Mucosa of descending colon (tissue), 3 donors: ENCODE measurements around the gene PDAP1. TPM values are rescaled to one million over a fixed set of nuclear protein-coding genes. Genes with fewer than 3 reads are reported as not detected.

Source experiments
- ATAC-seq: fragments of 200-7000 bp; cut with Tn5 transposase; one replicate; pipeline ENCODE4 v1.9.1; 2020; ENCODE audit warnings: mild to moderate bottlenecking, moderate library complexity
- DNase-seq, 3 donors: peaks; one replicate each; pipeline ENCODE4 v3.0.0-alpha.2; 2020
- H3K36me3 ChIP-seq: fragments of 200-600 bp; one replicate; pipeline ENCODE4 v1.8.0; 2021; ENCODE audit warnings: low read depth, mild to moderate bottlenecking
- H3K4me1 ChIP-seq: fragments of 200-600 bp; one replicate; pipeline ENCODE4 v1.8.0; 2021; ENCODE audit warnings: low read depth, mild to moderate bottlenecking
- H3K4me3 ChIP-seq: fragments of 200-600 bp; one replicate; pipeline ENCODE4 v1.8.0; 2021; ENCODE audit warnings: mild to moderate bottlenecking
- H3K9me3 ChIP-seq: fragments of 200-600 bp; one replicate; pipeline ENCODE4 v1.8.0; 2021; ENCODE audit warnings: mild to moderate bottlenecking
- intact Hi-C, 2 donors: fragments of 100-400 bp; cut with DNase I in 1 of 2; cut with micrococcal nuclease in 1 of 2; formaldehyde crosslinking; loops; one replicate each; pipeline versions ENCODE4 v1.11.0 to v1.11.1; 2022; cut with DNase I, micrococcal nuclease
- total RNA-seq, 3 donors: library from RNA; stranded (reverse); fragmentation: NEBNext Ultra II Directional in 2 of 3; extraction: Animal tissue kit (Norgen Biotek cat#: 25700) in 2 of 3; gene quantifications; one replicate each; pipeline versions ENCODE4 v1.2.1 to v1.2.4, GENCODE V29; 2021 to 2023
- TF ChIP-seq, protein P1 (sequence below): fragments of 200-600 bp; IDR thresholded peaks from one replicate; pipeline ENCODE4 v1.8.0; 2022; ENCODE audit warnings: antibody characterized with exemption, mild to moderate bottlenecking
- donor health status: DM: no; HTN: no; CAD: no; lungs with moderate emphysema.
- donor health status: DM: no; HTN: no; CAD: no.
- donor health status: DM: no; HTN: yes; CAD: no.

PDAP1 gene
- total RNA-seq, 3 donors from 2014 or later: 72.8 to 90.9 (median 90.7) TPM

DNA sequence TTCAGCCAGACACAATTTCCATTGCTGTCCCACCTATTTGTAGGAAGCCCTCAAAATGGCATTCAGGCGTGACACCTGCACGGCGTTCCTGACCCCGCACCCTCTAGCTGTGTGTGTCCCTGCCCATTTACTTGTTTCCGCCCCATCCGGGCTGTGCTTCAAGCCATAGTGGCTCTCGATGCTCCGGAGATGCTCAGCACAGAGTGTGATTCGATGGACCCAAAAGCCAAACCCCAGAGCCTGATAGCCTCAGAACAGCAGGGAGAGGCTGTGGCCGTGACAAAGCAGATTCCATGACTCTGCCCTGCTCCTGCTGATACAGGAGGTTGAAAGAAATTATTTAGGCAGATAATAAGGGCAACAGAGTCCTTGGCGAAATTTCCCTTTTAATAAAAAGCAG lies 13.8 kb upstream of the PDAP1 start:
- TF ChIP-seq, protein P1, sequence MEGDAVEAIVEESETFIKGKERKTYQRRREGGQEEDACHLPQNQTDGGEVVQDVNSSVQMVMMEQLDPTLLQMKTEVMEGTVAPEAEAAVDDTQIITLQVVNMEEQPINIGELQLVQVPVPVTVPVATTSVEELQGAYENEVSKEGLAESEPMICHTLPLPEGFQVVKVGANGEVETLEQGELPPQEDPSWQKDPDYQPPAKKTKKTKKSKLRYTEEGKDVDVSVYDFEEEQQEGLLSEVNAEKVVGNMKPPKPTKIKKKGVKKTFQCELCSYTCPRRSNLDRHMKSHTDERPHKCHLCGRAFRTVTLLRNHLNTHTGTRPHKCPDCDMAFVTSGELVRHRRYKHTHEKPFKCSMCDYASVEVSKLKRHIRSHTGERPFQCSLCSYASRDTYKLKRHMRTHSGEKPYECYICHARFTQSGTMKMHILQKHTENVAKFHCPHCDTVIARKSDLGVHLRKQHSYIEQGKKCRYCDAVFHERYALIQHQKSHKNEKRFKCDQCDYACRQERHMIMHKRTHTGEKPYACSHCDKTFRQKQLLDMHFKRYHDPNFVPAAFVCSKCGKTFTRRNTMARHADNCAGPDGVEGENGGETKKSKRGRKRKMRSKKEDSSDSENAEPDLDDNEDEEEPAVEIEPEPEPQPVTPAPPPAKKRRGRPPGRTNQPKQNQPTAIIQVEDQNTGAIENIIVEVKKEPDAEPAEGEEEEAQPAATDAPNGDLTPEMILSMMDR: no peak
- peaks cover 15% of the 10 kb centered on the region for H3K36me3 ChIP-seq
- ATAC-seq (no peak), DNase-seq (no peak)
- H3K9me3 ChIP-seq: no peaks in the 10 kb centered on the region
- H3K4me1 ChIP-seq: peaks cover 4% of the 10 kb centered on the region
- intact Hi-C loops: no loop called here
- no peak overlapping the region for H3K4me3 ChIP-seq

DNA sequence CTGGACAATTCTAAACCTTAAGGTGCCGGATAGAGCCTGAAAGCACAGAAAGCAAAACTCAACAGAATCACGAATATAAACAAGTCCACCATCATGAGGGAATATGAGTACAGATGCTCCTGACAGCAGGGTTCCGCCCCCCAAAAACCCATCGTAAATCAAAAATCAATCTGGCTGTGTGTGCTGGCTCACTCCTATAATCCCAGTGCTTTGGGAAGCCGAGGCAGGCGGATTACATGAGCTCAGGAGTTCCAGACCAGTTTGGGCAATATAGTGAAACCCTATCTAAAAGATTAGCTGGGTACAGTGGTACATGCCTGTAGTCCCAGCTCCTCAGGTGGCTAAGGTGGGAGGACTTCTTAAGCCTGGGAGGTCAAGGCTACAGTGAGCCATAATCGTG lies 12.6 kb upstream of the PDAP1 start:
- Histone ChIP-seq H3K9me3 (no peaks in the 10 kb centered on the region), H3K4me1 (peaks cover 4% of the 10 kb centered on the region), H3K36me3 (peaks cover 23% of the 10 kb centered on the region), H3K4me3 (no peak overlapping the region)
- no peak for DNase-seq
- TF ChIP-seq, protein P1: no peak
- intact Hi-C loops: no loop called here
- ATAC-seq: no peak

DNA sequence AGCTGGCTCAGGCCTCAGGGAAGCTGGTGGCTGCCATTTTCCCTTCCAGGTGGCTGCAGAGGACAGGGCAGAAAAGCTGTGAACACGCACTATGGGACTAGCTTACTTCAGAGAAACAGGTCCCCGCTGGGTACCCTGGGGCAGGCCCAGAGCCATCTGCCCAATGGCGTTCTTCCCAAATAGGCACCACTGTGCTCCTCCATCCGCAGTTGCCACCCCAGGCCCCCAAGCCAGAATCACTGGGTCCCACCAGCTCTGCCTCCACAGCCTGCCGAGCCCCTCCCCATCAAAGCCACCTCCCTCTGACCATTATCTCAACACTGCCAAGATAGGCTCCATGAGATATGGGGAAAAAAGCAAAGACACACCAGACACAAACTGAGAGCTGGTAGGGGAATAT lies 11.8 kb upstream of the PDAP1 start:
- Histone ChIP-seq H3K4me3 (no peak overlapping the region), H3K9me3 (no peaks in the 10 kb centered on the region), H3K36me3 (peaks cover 24% of the 10 kb centered on the region), H3K4me1 (peaks cover 4% of the 10 kb centered on the region)
- ATAC-seq: no peak
- DNase-seq: no peak
- intact Hi-C loops: no loop called here
- TF ChIP-seq, protein P1: no peak

DNA sequence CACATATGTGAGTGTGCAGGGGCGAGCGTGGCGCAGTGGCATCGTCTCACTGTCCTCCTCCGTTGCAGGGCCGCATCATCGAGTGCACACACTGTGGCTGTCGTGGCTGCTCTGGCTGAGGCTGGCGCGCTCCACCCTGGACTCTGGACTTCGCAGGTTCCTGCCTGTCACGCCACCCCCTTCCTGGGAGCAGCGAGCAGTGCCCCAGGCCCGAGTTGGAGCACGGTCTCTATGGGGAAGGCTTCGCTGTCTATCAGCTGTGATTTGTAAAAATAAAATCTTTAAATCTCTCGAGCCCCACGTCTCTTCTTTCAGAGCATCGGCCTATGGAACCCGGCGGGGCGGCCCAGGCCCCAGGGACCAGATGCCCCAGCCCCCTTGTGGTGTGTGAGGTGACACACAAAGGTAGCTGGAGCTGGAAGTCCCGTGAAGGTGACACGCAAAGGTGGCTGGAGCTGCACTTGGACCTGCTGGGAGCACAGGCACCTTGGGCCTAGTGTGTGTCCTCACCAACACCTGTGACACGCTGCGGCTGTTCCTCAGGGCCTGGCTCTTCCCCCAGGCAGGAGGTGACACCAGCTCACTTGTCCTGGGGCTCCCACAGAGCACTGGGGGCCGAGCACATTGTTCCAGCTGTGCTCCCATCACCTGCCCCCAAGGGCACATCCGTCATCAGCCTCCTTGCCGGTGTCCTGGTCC lies 11.1 kb upstream of the PDAP1 start:
- TF ChIP-seq, protein P1: no peak
- no peaks in the 10 kb centered on the region for H3K9me3 ChIP-seq
- ATAC-seq (no peak), DNase-seq (no peak)
- peaks cover 4% of the 10 kb centered on the region for H3K4me1 ChIP-seq
- intact Hi-C loops: loop anchor here (5.0 kb wide), 1 partner anchor 57 kb away; no protein-coding TSS in a partner anchor
- peaks cover 24% of the 10 kb centered on the region for H3K36me3 ChIP-seq
- H3K4me3 ChIP-seq: no peak overlapping the region

DNA sequence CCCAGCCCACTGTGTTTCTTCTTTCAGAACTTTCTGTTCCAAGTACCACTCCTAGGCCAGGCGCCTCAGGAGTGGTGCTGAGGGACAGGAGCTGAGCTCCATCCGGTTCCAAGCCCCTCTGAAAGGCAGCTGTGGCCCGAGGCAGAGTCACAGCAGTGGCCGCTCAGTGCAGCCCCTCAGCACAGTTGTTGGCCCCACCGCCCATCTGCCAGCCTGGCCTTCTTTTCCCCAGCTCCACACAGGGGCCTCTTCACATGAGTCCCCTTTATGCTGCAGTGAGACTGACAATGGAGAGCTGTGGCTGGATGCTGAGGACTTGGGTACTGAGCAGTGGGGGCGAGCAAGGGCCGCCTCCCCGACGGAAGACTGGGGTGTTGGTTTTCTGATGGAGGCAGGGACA lies 9.9 kb upstream of the PDAP1 start:
- Histone ChIP-seq H3K36me3 (peaks cover 30% of the 10 kb centered on the region), H3K9me3 (no peaks in the 10 kb centered on the region), H3K4me3 (no peak overlapping the region), H3K4me1 (peaks cover 4% of the 10 kb centered on the region)
- DNase-seq (no peak), ATAC-seq (no peak)
- TF ChIP-seq, protein P1: no peak
- intact Hi-C loops: loop anchor here (5.0 kb wide), 1 partner anchor 56 kb away; no protein-coding TSS in a partner anchor
